ENCODE measurements around the gene PAH. TPM values are rescaled to one million over a fixed set of nuclear protein-coding genes. Genes with fewer than 3 reads are reported as not detected.
A peak's percentile ranks its signal among the peaks of the same experiment; 100 is the strongest.

Gene PAH
- total RNA-seq, 1 experiment from 2014 or later = 0.58 TPM

DNA sequence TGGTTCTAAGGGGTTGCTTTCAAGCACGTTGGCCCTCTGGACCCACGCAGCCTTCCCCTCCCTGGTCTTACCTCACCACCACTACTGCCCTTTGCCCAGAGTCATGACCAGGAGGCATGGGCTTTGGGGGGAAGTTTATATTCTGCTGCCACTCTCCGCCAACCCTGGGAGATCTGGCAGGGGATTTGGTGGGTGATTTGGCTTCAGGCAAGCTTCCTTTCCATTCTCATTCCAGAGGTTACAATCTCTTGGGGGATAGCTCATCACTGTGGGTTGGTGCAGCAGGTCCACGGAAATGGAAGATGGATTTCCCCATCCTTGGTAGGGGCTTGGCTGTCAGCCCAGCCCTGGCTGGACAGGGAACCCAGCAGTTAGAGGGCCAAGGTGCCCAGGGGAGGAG lies 6.3 kb downstream of the PAH start:
- DNase-seq (ENCODE audit: low read depth, low spot score) = no peak
- in situ Hi-C loops (cut with HindIII; ENCODE audit: low pct_unique_long_range_greater_than_20kb, low sequenced_read_pairs) = no loop called here

DNA sequence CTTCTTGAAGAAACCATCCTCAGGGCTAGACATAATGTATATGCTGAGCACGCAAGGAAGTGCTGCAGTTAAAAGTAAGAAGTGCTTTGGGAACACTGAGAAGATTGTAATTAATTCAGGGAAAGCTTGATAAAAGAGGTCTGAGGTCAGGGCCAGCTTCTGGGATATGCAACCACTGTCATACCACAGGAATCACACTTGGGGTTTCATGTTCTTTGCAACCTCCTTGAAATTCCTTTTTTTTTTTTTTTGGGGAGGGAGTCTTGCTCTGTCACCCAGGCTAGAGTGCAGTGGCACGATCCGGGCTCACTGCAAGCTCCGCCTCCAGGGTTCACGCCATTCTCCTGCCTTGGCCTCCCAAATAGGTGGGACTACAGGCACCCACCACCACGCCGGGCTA lies 6.9 kb downstream of the PAH start:
- in situ Hi-C loops (cut with HindIII; ENCODE audit: low pct_unique_long_range_greater_than_20kb, low sequenced_read_pairs) = no loop called here
- DNase-seq (ENCODE audit: low read depth, low spot score) = no peak

DNA sequence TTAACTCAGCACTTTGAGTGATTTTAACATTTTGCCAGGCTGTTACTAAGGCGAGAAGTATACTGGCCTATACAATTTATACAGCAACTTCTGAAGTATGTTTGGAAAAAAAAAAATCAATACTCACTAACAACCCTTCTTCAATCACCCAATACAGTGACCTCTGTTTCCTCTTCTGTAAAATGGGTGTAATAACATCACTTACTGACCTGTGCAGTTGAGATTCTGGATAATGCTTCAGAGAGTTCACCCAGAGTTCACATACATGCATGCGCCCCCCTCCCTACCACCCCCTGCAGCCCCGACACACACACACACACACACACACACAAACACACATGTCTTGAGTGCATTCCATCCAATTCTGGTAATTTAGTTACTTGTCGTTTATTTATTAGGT lies 9.1 kb downstream of the PAH start:
- in situ Hi-C loops (cut with HindIII; ENCODE audit: low pct_unique_long_range_greater_than_20kb, low sequenced_read_pairs) = no loop called here
- DNase-seq (ENCODE audit: low read depth, low spot score) = no peak

- no peak for DNase-seq (ENCODE audit: low read depth, low spot score)
- in situ Hi-C loops (cut with HindIII; ENCODE audit: low pct_unique_long_range_greater_than_20kb, low sequenced_read_pairs) = no loop called here
Measured at GRCh38 chr12:102905229-102905628, 11.8 kb downstream of the PAH start.

GRCh38 chr12:102903337-102904007 lies 13.6 kb downstream of the PAH start:
- no peak for DNase-seq (ENCODE audit: low read depth, low spot score)
- in situ Hi-C loops (cut with HindIII; ENCODE audit: low pct_unique_long_range_greater_than_20kb, low sequenced_read_pairs) = no loop called here

DNA sequence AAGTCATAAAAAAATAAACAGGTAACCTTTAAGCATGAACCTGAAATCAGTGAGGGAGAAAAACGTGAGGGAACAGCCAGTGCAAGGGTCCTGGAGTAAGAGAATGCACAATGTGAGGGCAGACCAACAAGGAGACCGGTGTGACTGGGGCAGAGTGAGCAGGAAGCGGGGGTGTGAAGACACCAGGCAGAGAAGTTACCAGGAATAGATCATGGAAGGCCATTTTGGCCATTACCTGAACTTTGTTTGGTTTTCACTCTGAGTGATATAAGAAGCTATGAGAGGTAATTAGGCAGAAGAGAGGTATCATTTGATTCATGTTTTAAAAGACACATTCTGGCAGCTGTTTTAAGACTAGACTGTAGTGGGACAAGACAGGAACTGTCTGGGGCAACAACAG lies 15.0 kb downstream of the PAH start:
- in situ Hi-C loops (cut with HindIII; ENCODE audit: low pct_unique_long_range_greater_than_20kb, low sequenced_read_pairs) = no loop called here

GRCh38 chr12:102900389-102900788 lies 16.7 kb downstream of the PAH start:
- no peak for DNase-seq (ENCODE audit: low read depth, low spot score)

More for the DNA sequence above, 15.0 kb downstream of the PAH start:
- DNase-seq (ENCODE audit: low read depth, low spot score) = no peak

DNA sequence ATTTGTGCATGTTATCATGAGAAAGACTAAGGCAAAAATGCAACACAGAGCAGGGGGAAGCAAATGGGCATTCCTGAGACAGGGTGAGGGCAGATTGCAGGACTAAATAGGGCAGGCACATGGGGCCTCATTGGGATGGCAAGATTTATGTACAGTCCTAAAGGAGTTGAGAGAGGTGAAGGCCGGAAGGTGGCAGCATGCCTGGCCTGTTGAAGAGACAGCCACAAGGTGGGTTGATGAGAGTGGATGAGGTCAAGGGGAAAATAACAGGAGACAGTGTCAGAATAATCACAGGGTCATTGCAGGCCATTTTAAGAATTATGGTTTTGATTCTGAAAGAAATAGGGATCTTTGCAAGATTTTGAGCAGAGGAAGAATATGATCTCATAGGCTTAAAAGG lies 21.0 kb downstream of the PAH start:
- in situ Hi-C loops (cut with HindIII; ENCODE audit: low pct_unique_long_range_greater_than_20kb, low sequenced_read_pairs) = no loop called here
- peak; percentile 64 for DNase-seq (ENCODE audit: low read depth, low spot score)

More at GRCh38 chr12:102900389-102900788, 16.7 kb downstream of the PAH start:
- in situ Hi-C loops (cut with HindIII; ENCODE audit: low pct_unique_long_range_greater_than_20kb, low sequenced_read_pairs) = no loop called here

DNA sequence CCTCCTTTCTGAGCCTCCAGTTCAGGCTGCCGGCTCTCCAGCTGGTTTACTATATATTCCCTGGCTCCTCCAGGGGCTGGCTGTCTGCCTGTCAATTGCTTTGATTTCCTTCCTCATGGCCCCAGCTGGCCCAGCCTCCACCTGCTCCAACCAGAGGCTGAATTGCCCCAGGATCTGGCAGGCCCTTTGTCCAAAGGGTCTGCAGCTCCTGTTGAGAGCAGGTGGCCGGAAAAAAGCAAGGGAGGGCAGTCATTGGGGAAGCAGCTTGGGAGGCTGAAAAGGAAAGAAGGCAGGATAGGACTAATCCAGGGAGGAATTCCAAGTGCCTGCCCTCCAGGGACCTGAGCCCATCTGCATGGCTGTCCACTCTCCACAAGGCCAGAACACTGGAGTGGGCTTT lies 25.3 kb downstream of the PAH start:
- DNase-seq (ENCODE audit: low read depth, low spot score) = no peak
- in situ Hi-C loops (cut with HindIII; ENCODE audit: low pct_unique_long_range_greater_than_20kb, low sequenced_read_pairs) = no loop called here

DNA sequence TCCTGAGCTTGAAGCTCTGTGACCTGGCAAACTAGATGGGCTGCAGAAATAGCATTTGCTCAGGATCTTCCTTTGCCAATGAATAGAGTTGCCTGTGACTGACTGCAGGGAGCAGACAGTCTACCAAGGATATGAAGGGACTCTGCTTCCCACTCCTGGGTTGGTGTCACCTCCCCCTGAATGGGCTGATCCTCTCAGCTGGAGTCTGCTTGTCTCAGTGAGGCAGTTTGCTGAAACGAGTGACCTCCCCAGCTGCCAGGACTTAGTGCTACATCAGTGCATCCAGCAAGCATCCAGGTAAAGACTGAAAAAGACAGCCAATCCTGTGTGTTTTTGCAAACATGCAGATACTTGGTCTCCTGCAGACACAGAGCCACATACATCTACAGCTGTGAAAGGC lies 28.5 kb downstream of the PAH start:
- DNase-seq (ENCODE audit: low read depth, low spot score) = no peak
- in situ Hi-C loops (cut with HindIII; ENCODE audit: low pct_unique_long_range_greater_than_20kb, low sequenced_read_pairs) = no loop called here

DNA sequence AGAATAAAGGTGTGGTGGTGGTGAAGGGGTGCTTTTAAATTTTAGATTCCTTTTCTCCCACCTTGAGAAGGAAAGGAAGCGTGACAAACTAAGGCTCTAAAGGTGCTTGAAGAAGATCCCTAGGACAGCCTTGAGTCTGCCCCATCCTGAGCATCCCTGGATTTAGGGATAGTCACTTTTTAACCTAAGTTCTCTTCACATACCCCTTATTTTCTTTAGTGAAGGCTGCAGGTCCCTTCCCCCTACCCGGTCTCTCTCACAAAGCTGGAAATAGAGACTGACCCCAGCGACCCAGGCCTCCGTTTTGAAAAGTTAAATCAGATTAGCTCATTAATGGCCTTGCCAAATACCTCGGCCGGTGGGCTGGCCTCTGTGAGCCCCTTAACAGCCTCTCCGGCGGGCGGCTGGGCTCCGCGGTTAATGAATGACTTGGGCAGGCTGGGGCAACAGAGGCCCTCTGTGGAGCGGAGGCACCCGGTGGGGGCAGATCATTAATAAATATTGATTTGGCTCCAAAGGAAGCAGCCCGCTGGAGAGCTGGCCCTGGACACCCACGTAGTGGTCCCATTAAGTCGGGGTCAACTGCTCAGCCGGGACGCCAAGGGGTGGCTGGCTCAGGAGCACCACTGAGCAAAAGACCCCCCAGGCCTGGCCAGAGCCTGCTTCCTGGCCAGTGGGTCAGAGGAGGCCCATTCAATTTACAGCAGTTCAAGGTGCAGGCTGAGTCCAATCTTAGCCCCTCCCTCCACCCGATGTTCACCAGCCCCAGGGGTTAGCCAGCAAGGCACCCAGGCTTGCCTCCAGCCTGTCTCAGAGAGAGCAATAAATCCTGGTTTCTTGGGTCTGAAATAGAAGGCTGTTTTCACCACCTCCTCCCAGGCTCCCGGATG lies 31.8 kb downstream of the PAH start:
- in situ Hi-C loops (cut with HindIII; ENCODE audit: low pct_unique_long_range_greater_than_20kb, low sequenced_read_pairs) = no loop called here
- no peak for DNase-seq (ENCODE audit: low read depth, low spot score)

DNA sequence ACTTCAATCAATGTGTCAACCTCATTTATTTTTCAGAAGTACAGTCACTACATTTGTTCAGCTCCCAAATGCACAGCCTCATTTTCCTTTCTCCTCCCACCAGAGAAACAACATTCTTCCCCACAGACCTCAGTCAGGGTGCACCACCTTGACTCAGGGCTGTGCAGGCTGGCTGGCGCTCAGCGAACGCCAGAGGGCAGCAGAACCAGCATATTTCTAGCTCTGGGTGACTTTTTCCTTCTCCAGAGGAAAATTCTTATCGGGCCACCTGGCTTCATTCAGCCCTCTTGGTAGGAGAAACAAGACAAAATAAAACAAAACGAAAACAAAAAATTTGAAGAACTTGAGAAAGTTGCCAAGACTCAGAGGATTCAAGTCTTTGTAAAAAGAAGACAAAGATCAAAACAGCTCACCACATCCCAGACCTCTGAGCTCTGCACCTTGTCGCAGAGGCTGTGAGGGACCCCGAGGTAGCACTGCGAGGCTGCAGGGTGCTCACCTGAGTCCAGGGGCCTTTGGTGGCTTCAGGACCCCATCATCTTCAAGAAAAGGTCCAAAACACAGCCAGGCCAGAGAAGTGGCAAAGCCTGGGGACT lies 33.7 kb downstream of the PAH start:
- peak; percentile 69 for DNase-seq (ENCODE audit: low read depth, low spot score)
- in situ Hi-C loops (cut with HindIII; ENCODE audit: low pct_unique_long_range_greater_than_20kb, low sequenced_read_pairs) = no loop called here

DNA sequence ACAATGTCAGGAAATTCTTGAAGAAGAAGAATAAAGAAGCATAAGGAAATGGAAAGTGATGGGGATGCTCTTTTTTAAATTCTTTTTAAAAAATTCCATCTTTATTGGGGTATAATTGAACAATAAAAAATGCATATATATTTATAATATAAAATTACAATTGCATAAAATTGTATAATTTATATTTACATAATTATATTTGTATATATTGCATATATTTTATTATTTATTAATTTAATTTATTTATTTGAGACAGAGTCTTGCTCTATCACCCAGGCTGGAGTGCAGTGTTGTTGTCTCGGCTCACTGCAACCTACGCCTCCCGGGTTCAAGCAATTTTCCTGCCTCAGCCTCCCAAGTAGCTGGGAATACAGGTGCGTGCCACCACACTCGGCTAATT lies 36.3 kb downstream of the PAH start:
- DNase-seq (ENCODE audit: low read depth, low spot score) = no peak
- in situ Hi-C loops (cut with HindIII; ENCODE audit: low pct_unique_long_range_greater_than_20kb, low sequenced_read_pairs) = no loop called here

DNA sequence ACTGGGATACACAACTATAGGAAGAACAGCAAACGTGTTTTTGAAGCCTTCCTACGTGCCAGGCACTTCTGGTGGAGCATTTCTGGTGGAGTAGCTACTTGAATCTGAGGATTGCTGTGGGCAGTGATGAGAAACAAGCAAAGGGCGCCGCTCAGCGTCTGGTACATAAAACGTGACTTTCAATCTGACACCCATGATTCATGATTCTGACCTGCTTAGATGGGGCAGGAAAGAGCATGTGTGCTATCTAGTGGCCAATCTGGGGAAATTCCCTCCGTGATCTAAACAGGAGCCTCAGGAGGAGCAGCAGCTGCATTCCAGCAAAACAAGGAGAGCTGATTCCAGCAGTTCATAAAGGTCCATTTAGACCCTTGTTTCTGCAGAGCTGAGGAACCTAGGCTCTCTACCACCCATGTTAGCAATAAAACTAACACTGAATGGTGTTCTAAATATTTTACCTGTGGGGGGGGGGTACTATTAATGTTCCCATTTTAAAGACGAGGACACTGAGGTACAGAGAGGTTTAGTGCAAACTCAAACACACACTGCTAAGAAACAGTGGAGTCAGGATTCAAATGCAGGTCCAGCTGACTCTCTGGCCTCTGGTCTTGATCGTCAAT lies 37.8 kb downstream of the PAH start:
- peak; percentile 90 for DNase-seq (ENCODE audit: low read depth, low spot score)
- in situ Hi-C loops (cut with HindIII; ENCODE audit: low pct_unique_long_range_greater_than_20kb, low sequenced_read_pairs) = no loop called here

DNA sequence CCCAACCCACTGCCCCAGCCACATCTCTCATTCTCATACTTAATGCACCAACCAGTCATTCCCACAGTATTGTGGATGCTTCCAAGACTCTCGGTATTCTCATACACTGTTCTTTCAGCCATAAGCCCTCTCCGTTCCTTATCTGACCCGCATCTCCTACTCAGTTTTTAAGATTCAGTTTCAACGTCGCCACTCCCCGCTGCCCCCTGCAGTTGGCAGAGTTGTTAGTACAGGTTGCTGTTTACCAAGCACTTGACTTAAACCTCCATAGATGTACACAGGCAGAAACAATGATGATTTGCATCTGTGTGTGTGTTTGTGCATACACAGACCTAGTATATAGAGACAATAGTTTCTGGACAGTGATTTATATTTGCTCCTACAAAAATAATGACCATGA lies 40.2 kb downstream of the PAH start:
- in situ Hi-C loops (cut with HindIII; ENCODE audit: low pct_unique_long_range_greater_than_20kb, low sequenced_read_pairs) = no loop called here
- peak; percentile 37 for DNase-seq (ENCODE audit: low read depth, low spot score)

DNA sequence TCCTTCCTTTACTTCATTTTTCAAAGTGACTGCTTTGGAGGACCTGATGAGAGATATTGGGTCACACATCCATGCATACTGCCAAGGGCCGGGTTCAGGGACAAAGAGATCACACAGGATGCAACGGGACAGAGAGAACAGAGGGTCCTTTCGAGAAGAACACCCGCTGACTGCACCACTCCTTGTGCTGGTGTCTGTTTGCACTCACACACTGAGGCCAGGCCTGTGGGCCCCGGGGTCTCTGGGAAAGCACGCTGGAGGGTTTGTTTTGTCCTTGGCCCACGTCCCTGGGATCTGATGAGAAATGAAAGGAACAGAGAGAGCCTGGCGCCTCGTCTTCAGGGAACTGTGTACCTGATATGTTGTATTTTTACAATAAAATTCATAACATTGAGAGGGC lies 42.2 kb downstream of the PAH start:
- in situ Hi-C loops (cut with HindIII; ENCODE audit: low pct_unique_long_range_greater_than_20kb, low sequenced_read_pairs) = no loop called here
- DNase-seq (ENCODE audit: low read depth, low spot score) = peak; percentile 26

DNA sequence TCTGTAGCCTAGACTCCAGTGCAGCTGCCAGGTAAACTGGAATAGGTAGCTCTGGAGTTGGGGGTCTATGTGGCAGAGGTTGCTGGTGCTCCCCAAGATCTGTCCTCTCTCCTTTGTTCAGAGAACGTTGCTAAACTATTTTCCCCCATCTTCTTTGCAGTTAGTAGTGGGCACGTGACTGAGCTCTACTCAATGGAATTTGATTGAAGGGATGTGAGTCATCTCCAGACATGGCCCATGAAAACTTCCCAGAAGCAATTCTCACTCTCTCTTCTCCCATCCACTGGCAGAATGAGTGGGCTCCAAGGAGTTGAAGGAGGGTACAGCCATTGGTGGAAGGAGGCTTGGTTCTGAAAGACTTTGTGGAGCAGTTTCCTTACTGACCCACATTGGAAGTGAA lies 44.0 kb downstream of the PAH start:
- DNase-seq (ENCODE audit: low read depth, low spot score) = no peak
- in situ Hi-C loops (cut with HindIII; ENCODE audit: low pct_unique_long_range_greater_than_20kb, low sequenced_read_pairs) = no loop called here

GRCh38 chr12:102871014-102871413 lies 46.0 kb downstream of the PAH start:
- in situ Hi-C loops (cut with HindIII; ENCODE audit: low pct_unique_long_range_greater_than_20kb, low sequenced_read_pairs) = no loop called here
- no peak for DNase-seq (ENCODE audit: low read depth, low spot score)
